Liver (tissue), 9 donors: ENCODE results near the gene TPSB2. TPM values are rescaled to one million over a fixed set of nuclear protein-coding genes. Genes with fewer than 3 reads are reported as not detected.
"Not testable (repeated sequence)": the region's sequence is repeated elsewhere in the genome, so short reads cannot be mapped to it uniquely, and the experiment has no call there.

ENCODE experiments used
- DNase-seq: peaks from one replicate; pipeline ENCODE4 v3.0.0-alpha.2; 2017; ENCODE audit warnings: low spot score
- H3K27ac ChIP-seq, 2 donors: one replicate each; pipeline ENCODE4 v1.7.0; 2013; ENCODE audit warnings: inconsistent platforms in 2 of 2, low read length in 2 of 2, control low read depth in 1 of 2, low read depth in 1 of 2, mild to moderate bottlenecking in 1 of 2
- H3K27me3 ChIP-seq, 4 donors: one replicate each; pipeline versions ENCODE4 v1.6.1 to v1.7.0; 2013; ENCODE audit warnings: low read length in 3 of 4, inconsistent platforms in 1 of 4, mild to moderate bottlenecking in 1 of 4, moderate library complexity in 1 of 4; ENCODE audit not compliant: control insufficient read depth in 4 of 4, insufficient read depth in 4 of 4
- H3K36me3 ChIP-seq, 4 donors: one replicate each; pipeline versions ENCODE4 v1.6.1 to v1.7.0; 2013; ENCODE audit warnings: low read length in 3 of 4, mild to moderate bottlenecking in 3 of 4, low read depth in 1 of 4, moderate library complexity in 1 of 4; ENCODE audit not compliant: control insufficient read depth in 4 of 4, insufficient read depth in 3 of 4
- H3K4me1 ChIP-seq, 4 donors: one replicate each; pipeline versions ENCODE4 v1.6.1 to v1.7.0; 2013; ENCODE audit warnings: low read length in 3 of 4, mild to moderate bottlenecking in 3 of 4, moderate library complexity in 1 of 4; ENCODE audit not compliant: control insufficient read depth in 4 of 4, insufficient read depth in 4 of 4
- H3K4me3 ChIP-seq, 3 donors: one replicate each; pipeline versions ENCODE4 v1.6.1 to v1.7.0; 2013; ENCODE audit warnings: low read length in 3 of 3, control low read depth in 1 of 3, low read depth in 1 of 3, mild to moderate bottlenecking in 1 of 3
- H3K9ac ChIP-seq, 2 donors: one replicate each; pipeline ENCODE4 v1.7.0; 2013; ENCODE audit warnings: low read length in 2 of 2, mild to moderate bottlenecking in 2 of 2, moderate library complexity in 2 of 2, control low read depth in 1 of 2, low read depth in 1 of 2
- H3K9me3 ChIP-seq, 4 donors: one replicate each; pipeline versions ENCODE4 v1.6.1 to v1.7.0; 2013; ENCODE audit warnings: low read length in 3 of 4; ENCODE audit not compliant: control insufficient read depth in 4 of 4
- EGR1 ChIP-seq, 2 donors: IDR thresholded peaks; 2 replicates each; pipeline ENCODE4 v1.6.1; 2016 to 2018; ENCODE audit warnings: antibody characterized with exemption in 2 of 2, low read depth in 2 of 2
- FOXA1 ChIP-seq: IDR thresholded peaks from 2 replicates; pipeline ENCODE4 v1.6.1; 2016; ENCODE audit warnings: antibody characterized with exemption
- FOXA2 ChIP-seq: IDR thresholded peaks from 2 replicates; pipeline ENCODE4 v1.6.1; 2016; ENCODE audit warnings: antibody characterized with exemption
- GABPA ChIP-seq, 2 donors: IDR thresholded peaks in 1 of 2; conservative IDR thresholded peaks in 1 of 2; 2 replicates each; pipeline ENCODE4 v1.6.1; 2016; ENCODE audit warnings: antibody characterized with exemption in 2 of 2, mild to moderate bottlenecking in 1 of 2, moderate library complexity in 1 of 2
- HNF4A ChIP-seq, 2 donors: conservative IDR thresholded peaks; 2 replicates each; pipeline ENCODE4 v1.6.1; 2016; ENCODE audit warnings: antibody characterized with exemption in 2 of 2, mild to moderate bottlenecking in 2 of 2
- HNF4G ChIP-seq: IDR thresholded peaks from 2 replicates; pipeline ENCODE4 v1.6.1; 2016; ENCODE audit warnings: antibody characterized with exemption
- JUND ChIP-seq, 2 donors: IDR thresholded peaks; 2 replicates each; pipeline ENCODE4 v1.6.1; 2016; ENCODE audit warnings: antibody characterized with exemption in 2 of 2
- NR2F2 ChIP-seq: IDR thresholded peaks from 2 replicates; pipeline ENCODE4 v1.6.1; 2016; ENCODE audit warnings: antibody characterized with exemption
- RAD21 ChIP-seq, 2 donors: IDR thresholded peaks; 2 replicates each; pipeline ENCODE4 v1.6.1; 2016; ENCODE audit warnings: antibody characterized with exemption in 2 of 2, mild to moderate bottlenecking in 2 of 2
- RXRA ChIP-seq, 2 donors: IDR thresholded peaks; 2 replicates each; pipeline ENCODE4 v1.6.1; 2017 to 2018; ENCODE audit warnings: antibody characterized with exemption in 2 of 2, mild to moderate bottlenecking in 1 of 2
- SP1 ChIP-seq: IDR thresholded peaks from 2 replicates; pipeline ENCODE4 v1.6.1; 2018; ENCODE audit warnings: antibody characterized with exemption, mild to moderate bottlenecking
- TAF1 ChIP-seq: conservative IDR thresholded peaks from 2 replicates; pipeline ENCODE4 v1.6.1; 2016; ENCODE audit warnings: antibody characterized with exemption, mild to moderate bottlenecking
- YY1 ChIP-seq: IDR thresholded peaks from 2 replicates; pipeline ENCODE4 v1.6.1; 2016; ENCODE audit warnings: antibody characterized with exemption, mild to moderate bottlenecking
- WGBS: extraction: QIAGEN DNeasy Blood & Tissue Kit; methylation state at CpG from one replicate; pipeline ENCODE4 v1.1.7; 2013; 5-methylcytosine and 5-hydroxymethylcytosine counted together
- polyA plus RNA-seq, 2 donors: library from polyadenylated mRNA; stranded (reverse) in 1 of 2; unstranded in 1 of 2; fragments of 200-250 nt in 1 of 2; fragments of >200 nt in 1 of 2; fragmentation: Nextera tagmentation in 1 of 2; extraction: Ambion mirVana in 1 of 2; gene quantifications; one replicate each; pipeline versions ENCODE4 v1.2.1 to v1.2.3, GENCODE V29; 2013 to 2015
- total RNA-seq, 2 donors: library from RNA; depleted of rRNA; stranded (reverse); fragments of >200 nt; gene quantifications; one replicate each; pipeline ENCODE4 v1.2.3, GENCODE V29; 2014
- TF ChIP-seq, protein P1 (sequence below): IDR thresholded peaks from 2 replicates; pipeline ENCODE4 v1.6.1; 2016; ENCODE audit warnings: antibody characterized with exemption
- TF ChIP-seq, protein P2 (sequence below): IDR thresholded peaks from 2 replicates; pipeline ENCODE4 v1.6.1; 2016; ENCODE audit warnings: antibody characterized with exemption
- TF ChIP-seq, protein P3 (sequence below): IDR thresholded peaks from 2 replicates; pipeline ENCODE4 v1.6.1; 2016; ENCODE audit warnings: antibody characterized with exemption, mild to moderate bottlenecking
- TF ChIP-seq, protein P4 (sequence below): IDR thresholded peaks from 2 replicates; pipeline ENCODE4 v1.6.1; 2016; ENCODE audit warnings: antibody characterized with exemption
- TF ChIP-seq, protein P5 (sequence below): fragments of 150-350 bp; IDR thresholded peaks from 2 replicates; pipeline ENCODE4 v1.5.1; 2017; ENCODE audit warnings: improper control_type of control experiment, low read depth, low read length; ENCODE audit not compliant: missing input control
- donor health status: healthy.
- donor health status: healthy.
- donor health status: healthy.
- donor health status: healthy.
- donor health status: healthy.

The TPSB2 gene
- total and polyA plus RNA-seq, 4 donors: 0.09 to 12.7 (median 0.45) TPM

DNA sequence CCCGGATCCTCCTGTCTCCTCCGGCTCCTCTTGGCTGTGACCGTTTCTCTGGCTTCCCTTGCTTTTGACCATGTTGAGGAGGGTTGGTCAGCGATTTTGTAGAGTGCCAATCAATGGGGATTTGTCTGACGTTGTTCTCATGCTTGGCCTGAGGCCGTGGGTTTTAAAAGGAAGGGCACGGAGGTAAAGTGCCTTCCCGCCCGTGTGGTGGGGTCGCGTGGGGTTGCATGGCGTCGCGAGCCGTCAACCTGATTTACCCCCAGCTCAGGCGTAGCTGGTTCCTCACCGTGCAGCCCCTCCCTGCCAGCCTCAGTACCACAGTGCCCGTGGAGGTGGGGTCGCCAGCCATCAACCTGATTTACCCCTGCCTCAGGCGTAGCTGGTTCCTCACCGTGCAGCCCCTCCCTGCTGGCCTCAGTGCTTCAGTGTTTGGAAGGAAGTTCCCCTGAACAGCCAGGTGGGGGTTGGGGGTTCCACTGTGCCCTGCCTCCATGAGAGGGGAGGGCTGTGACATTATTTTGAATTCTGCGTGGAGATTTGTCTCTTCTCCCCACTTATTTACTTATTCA, 15.6 kb upstream of the TPSB2 start:
- no peaks in the 10 kb centered on the region for H3K9me3 ChIP-seq
- H3K27ac ChIP-seq: no peak overlapping the region
- WGBS: 60% methylated on average over 22 of the region's 22 CpGs
- H3K9ac ChIP-seq: no peak overlapping the region
- no peak overlapping the region for H3K4me3 ChIP-seq
- TF ChIP-seq, protein P1, sequence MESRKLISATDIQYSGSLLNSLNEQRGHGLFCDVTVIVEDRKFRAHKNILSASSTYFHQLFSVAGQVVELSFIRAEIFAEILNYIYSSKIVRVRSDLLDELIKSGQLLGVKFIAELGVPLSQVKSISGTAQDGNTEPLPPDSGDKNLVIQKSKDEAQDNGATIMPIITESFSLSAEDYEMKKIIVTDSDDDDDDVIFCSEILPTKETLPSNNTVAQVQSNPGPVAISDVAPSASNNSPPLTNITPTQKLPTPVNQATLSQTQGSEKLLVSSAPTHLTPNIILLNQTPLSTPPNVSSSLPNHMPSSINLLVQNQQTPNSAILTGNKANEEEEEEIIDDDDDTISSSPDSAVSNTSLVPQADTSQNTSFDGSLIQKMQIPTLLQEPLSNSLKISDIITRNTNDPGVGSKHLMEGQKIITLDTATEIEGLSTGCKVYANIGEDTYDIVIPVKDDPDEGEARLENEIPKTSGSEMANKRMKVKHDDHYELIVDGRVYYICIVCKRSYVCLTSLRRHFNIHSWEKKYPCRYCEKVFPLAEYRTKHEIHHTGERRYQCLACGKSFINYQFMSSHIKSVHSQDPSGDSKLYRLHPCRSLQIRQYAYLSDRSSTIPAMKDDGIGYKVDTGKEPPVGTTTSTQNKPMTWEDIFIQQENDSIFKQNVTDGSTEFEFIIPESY: no peak
- TF ChIP-seq, protein P2, sequence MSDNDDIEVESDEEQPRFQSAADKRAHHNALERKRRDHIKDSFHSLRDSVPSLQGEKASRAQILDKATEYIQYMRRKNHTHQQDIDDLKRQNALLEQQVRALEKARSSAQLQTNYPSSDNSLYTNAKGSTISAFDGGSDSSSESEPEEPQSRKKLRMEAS: no peak
- no peak for TF ChIP-seq SP1
- no peak for TF ChIP-seq JUND (IDR thresholded peaks at IDR 0.05)
- TF ChIP-seq NR2F2: no peak
- TF ChIP-seq YY1: no peak
- no peak for TF ChIP-seq GABPA (IDR thresholded peaks at IDR 0.05 in 1 of 2, conservative IDR thresholded peaks at IDR 0.05 in 1 of 2)
- no peak for TF ChIP-seq TAF1
- TF ChIP-seq RAD21 (IDR thresholded peaks at IDR 0.05): no peak
- TF ChIP-seq, protein P3, sequence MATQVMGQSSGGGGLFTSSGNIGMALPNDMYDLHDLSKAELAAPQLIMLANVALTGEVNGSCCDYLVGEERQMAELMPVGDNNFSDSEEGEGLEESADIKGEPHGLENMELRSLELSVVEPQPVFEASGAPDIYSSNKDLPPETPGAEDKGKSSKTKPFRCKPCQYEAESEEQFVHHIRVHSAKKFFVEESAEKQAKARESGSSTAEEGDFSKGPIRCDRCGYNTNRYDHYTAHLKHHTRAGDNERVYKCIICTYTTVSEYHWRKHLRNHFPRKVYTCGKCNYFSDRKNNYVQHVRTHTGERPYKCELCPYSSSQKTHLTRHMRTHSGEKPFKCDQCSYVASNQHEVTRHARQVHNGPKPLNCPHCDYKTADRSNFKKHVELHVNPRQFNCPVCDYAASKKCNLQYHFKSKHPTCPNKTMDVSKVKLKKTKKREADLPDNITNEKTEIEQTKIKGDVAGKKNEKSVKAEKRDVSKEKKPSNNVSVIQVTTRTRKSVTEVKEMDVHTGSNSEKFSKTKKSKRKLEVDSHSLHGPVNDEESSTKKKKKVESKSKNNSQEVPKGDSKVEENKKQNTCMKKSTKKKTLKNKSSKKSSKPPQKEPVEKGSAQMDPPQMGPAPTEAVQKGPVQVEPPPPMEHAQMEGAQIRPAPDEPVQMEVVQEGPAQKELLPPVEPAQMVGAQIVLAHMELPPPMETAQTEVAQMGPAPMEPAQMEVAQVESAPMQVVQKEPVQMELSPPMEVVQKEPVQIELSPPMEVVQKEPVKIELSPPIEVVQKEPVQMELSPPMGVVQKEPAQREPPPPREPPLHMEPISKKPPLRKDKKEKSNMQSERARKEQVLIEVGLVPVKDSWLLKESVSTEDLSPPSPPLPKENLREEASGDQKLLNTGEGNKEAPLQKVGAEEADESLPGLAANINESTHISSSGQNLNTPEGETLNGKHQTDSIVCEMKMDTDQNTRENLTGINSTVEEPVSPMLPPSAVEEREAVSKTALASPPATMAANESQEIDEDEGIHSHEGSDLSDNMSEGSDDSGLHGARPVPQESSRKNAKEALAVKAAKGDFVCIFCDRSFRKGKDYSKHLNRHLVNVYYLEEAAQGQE: no peak
- TF ChIP-seq, protein P4, sequence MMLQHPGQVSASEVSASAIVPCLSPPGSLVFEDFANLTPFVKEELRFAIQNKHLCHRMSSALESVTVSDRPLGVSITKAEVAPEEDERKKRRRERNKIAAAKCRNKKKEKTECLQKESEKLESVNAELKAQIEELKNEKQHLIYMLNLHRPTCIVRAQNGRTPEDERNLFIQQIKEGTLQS: no peak
- TF ChIP-seq FOXA2: no peak
- TF ChIP-seq HNF4A (conservative IDR thresholded peaks at IDR 0.05): no peak
- TF ChIP-seq EGR1 (IDR thresholded peaks at IDR 0.05; ENCODE audit: low read depth in 2 of 2): no peak
- H3K4me1 ChIP-seq: no peaks in the 10 kb centered on the region
- no peaks in the 10 kb centered on the region for H3K36me3 ChIP-seq
- DNase-seq: no peak
- no peaks in the 10 kb centered on the region for H3K27me3 ChIP-seq

DNA sequence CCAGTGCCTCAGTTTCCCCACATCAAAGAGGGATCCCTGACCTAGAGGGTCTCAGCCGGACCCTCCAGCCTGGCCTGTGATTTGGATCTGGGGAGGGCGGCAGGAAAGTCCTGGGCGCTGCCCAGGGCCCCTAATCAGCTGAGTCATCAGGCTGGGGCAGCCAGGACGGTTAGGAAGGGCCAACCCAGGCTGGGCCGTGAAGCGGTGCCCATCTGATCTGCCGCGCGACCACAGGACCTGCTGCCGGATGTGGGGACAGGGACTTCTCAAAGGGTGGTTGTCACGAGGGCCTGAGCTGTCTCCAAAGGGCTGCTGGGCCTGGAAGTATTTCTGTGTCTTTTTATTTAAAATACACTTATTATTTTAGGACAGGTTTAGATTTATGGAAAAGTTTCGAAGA, 14.9 kb upstream of the TPSB2 start:
- H3K4me3 ChIP-seq: no peak overlapping the region
- TF ChIP-seq, protein P2: no peak
- TF ChIP-seq GABPA (IDR thresholded peaks at IDR 0.05 in 1 of 2, conservative IDR thresholded peaks at IDR 0.05 in 1 of 2): no peak
- no peak for TF ChIP-seq RXRA (IDR thresholded peaks at IDR 0.05)
- no peak for TF ChIP-seq HNF4G
- no peak for TF ChIP-seq NR2F2
- TF ChIP-seq FOXA1: no peak
- no peak for TF ChIP-seq HNF4A (conservative IDR thresholded peaks at IDR 0.05)
- TF ChIP-seq SP1: no peak
- TF ChIP-seq TAF1: no peak
- TF ChIP-seq, protein P5, sequence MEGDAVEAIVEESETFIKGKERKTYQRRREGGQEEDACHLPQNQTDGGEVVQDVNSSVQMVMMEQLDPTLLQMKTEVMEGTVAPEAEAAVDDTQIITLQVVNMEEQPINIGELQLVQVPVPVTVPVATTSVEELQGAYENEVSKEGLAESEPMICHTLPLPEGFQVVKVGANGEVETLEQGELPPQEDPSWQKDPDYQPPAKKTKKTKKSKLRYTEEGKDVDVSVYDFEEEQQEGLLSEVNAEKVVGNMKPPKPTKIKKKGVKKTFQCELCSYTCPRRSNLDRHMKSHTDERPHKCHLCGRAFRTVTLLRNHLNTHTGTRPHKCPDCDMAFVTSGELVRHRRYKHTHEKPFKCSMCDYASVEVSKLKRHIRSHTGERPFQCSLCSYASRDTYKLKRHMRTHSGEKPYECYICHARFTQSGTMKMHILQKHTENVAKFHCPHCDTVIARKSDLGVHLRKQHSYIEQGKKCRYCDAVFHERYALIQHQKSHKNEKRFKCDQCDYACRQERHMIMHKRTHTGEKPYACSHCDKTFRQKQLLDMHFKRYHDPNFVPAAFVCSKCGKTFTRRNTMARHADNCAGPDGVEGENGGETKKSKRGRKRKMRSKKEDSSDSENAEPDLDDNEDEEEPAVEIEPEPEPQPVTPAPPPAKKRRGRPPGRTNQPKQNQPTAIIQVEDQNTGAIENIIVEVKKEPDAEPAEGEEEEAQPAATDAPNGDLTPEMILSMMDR: no peak
- H3K27me3 ChIP-seq: no peaks in the 10 kb centered on the region
- no peak for DNase-seq
- H3K9ac ChIP-seq: no peak overlapping the region
- no peak overlapping the region for H3K27ac ChIP-seq
- 75% methylated on average over 12 of the region's 12 CpGs for WGBS
- H3K4me1 ChIP-seq: no peaks in the 10 kb centered on the region
- no peaks in the 10 kb centered on the region for H3K9me3 ChIP-seq
- H3K36me3 ChIP-seq: no peaks in the 10 kb centered on the region

DNA sequence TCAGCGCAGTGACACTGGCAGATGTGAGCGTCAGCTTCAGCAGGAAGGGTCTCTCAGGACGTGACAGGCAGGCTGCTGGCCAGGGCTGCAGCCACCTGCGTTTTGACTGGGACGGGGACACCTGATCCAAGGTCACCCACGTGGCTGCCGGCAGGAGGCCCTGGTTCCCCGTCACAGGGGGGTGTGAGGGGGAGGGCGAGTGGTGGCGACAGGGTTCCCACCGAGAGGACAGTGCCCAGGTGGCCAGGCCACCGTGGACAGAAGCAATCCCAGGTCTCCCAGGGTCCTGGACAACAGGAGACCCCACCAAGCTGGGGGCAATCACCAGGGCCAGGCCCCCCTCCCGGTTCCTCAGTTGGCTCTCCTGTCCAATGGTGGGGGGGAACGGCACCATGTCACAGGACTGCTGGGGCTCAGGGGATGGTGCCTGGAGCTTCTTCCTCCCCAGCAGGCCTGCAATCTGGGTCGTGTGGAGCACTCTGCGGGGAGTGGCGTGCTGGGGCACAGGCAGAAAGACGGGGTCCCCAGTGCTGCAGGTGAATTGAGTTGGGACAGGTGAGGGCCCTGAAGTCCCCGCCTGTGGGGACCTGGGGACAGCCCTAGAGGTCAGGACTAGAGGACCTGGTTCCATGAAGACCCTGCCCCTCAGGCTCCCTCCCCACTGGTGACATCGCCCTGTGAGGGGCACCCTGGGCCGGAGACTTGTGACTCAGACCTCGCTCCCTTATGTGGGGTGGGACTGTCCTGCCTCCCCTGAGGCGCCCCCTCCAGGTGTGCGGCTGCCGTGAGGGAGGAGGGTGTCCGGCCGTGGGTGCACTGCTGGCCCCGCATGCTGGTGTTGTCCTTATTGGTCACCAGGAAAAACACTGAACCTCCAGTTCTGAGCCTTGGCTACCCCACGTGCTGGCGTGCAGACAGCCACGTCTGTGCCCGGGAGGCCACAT, 14.2 kb upstream of the TPSB2 start:
- not testable (repeated sequence) for DNase-seq

More for the DNA sequence above, 14.2 kb upstream of the TPSB2 start:
- H3K9ac ChIP-seq, H3K4me1 ChIP-seq, H3K27ac ChIP-seq, H3K9me3 ChIP-seq, H3K36me3 ChIP-seq, H3K27me3 ChIP-seq, H3K4me3 ChIP-seq: not testable (repeated sequence)
- WGBS: 66% methylated on average over 31 of the region's 32 CpGs
